ENCODE measurements around the gene ADRA2B.

- TF ChIP-seq, protein P1, sequence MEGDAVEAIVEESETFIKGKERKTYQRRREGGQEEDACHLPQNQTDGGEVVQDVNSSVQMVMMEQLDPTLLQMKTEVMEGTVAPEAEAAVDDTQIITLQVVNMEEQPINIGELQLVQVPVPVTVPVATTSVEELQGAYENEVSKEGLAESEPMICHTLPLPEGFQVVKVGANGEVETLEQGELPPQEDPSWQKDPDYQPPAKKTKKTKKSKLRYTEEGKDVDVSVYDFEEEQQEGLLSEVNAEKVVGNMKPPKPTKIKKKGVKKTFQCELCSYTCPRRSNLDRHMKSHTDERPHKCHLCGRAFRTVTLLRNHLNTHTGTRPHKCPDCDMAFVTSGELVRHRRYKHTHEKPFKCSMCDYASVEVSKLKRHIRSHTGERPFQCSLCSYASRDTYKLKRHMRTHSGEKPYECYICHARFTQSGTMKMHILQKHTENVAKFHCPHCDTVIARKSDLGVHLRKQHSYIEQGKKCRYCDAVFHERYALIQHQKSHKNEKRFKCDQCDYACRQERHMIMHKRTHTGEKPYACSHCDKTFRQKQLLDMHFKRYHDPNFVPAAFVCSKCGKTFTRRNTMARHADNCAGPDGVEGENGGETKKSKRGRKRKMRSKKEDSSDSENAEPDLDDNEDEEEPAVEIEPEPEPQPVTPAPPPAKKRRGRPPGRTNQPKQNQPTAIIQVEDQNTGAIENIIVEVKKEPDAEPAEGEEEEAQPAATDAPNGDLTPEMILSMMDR (IDR thresholded peaks at IDR 0.05) = no peak
- TF ChIP-seq POLR2AphosphoS5 (IDR thresholded peaks at IDR 0.05) = no peak
- no peak for TF ChIP-seq EP300 (IDR thresholded peaks at IDR 0.05)
Observed at GRCh38 chr2:96092951-96093350, 23.4 kb downstream of the ADRA2B start.

All from stomach (tissue), 4 donors.